ENCODE data around the gene GSTM4. TPM values are rescaled to one million over a fixed set of nuclear protein-coding genes. Genes with fewer than 3 reads are reported as not detected.
"Not testable (repeated sequence)": the region's sequence is repeated elsewhere in the genome, so short reads cannot be mapped to it uniquely, and the experiment has no call there.

The GSTM4 gene
- total RNA-seq, 1 donor from 2014 or later: 4.7 TPM

- no peak for DNase-seq
Observed at GRCh38 chr1:109639063-109639840, 16.6 kb upstream of the GSTM4 start.

- DNase-seq: no peak
Observed at GRCh38 chr1:109639841-109640184, 16.1 kb upstream of the GSTM4 start.

GRCh38 chr1:109640285-109640865 lies 15.5 kb upstream of the GSTM4 start:
- peak; percentile 49 for DNase-seq

- DNase-seq: no peak
Observed at GRCh38 chr1:109641078-109641740, 14.7 kb upstream of the GSTM4 start.

- DNase-seq: no peak
Observed at GRCh38 chr1:109641861-109642260, 14.0 kb upstream of the GSTM4 start.

- DNase-seq: no peak
Observed at GRCh38 chr1:109642626-109643025, 13.3 kb upstream of the GSTM4 start.

- DNase-seq: no peak
Observed at GRCh38 chr1:109643385-109644230, 12.3 kb upstream of the GSTM4 start.

GRCh38 chr1:109644670-109645069 lies 11.2 kb upstream of the GSTM4 start:
- DNase-seq: no peak

- DNase-seq: no peak
Observed at GRCh38 chr1:109649491-109649914, 6.4 kb upstream of the GSTM4 start.

GRCh38 chr1:109650609-109651008 lies 5.3 kb upstream of the GSTM4 start:
- DNase-seq: no peak

- no peak for DNase-seq
Observed at GRCh38 chr1:109652402-109652801, 3.5 kb upstream of the GSTM4 start.

GRCh38 chr1:109653306-109653705 lies 2.6 kb upstream of the GSTM4 start:
- DNase-seq: no peak

GRCh38 chr1:109654519-109654918 lies 1.4 kb upstream of the GSTM4 start:
- no peak for DNase-seq

- no peak for DNase-seq
Observed at GRCh38 chr1:109657395-109657794, 1.5 kb downstream of the GSTM4 start.

- no peak for DNase-seq
Observed at GRCh38 chr1:109657970-109658369, 2.1 kb downstream of the GSTM4 start.

GRCh38 chr1:109658533-109659042 lies 2.7 kb downstream of the GSTM4 start:
- DNase-seq: no peak

- DNase-seq: no peak
Observed at GRCh38 chr1:109659145-109659544, 3.2 kb downstream of the GSTM4 start.

- no peak for DNase-seq
Observed at GRCh38 chr1:109659997-109660690, 4.2 kb downstream of the GSTM4 start.

GRCh38 chr1:109660691-109661026 lies 4.8 kb downstream of the GSTM4 start:
- not testable (repeated sequence) for DNase-seq

GRCh38 chr1:109661391-109661790 lies 5.5 kb downstream of the GSTM4 start:
- DNase-seq: no peak

GRCh38 chr1:109664671-109665070 lies 8.8 kb downstream of the GSTM4 start:
- DNase-seq: no peak
